Liver (tissue), 9 donors: ENCODE data around the gene LCA5L. TPM values are rescaled to one million over a fixed set of nuclear protein-coding genes. Genes with fewer than 3 reads are reported as not detected.

Source experiments
- DNase-seq: peaks from one replicate; pipeline ENCODE4 v3.0.0-alpha.2; 2017; ENCODE audit warnings: low spot score
- H3K27ac ChIP-seq, 2 donors: one replicate each; pipeline ENCODE4 v1.7.0; 2013; ENCODE audit warnings: inconsistent platforms in 2 of 2, low read length in 2 of 2, control low read depth in 1 of 2, low read depth in 1 of 2, mild to moderate bottlenecking in 1 of 2
- H3K27me3 ChIP-seq, 4 donors: one replicate each; pipeline versions ENCODE4 v1.6.1 to v1.7.0; 2013; ENCODE audit warnings: low read length in 3 of 4, inconsistent platforms in 1 of 4, mild to moderate bottlenecking in 1 of 4, moderate library complexity in 1 of 4; ENCODE audit not compliant: control insufficient read depth in 4 of 4, insufficient read depth in 4 of 4
- H3K36me3 ChIP-seq, 4 donors: one replicate each; pipeline versions ENCODE4 v1.6.1 to v1.7.0; 2013; ENCODE audit warnings: low read length in 3 of 4, mild to moderate bottlenecking in 3 of 4, low read depth in 1 of 4, moderate library complexity in 1 of 4; ENCODE audit not compliant: control insufficient read depth in 4 of 4, insufficient read depth in 3 of 4
- H3K4me1 ChIP-seq, 4 donors: one replicate each; pipeline versions ENCODE4 v1.6.1 to v1.7.0; 2013; ENCODE audit warnings: low read length in 3 of 4, mild to moderate bottlenecking in 3 of 4, moderate library complexity in 1 of 4; ENCODE audit not compliant: control insufficient read depth in 4 of 4, insufficient read depth in 4 of 4
- H3K4me3 ChIP-seq, 3 donors: one replicate each; pipeline versions ENCODE4 v1.6.1 to v1.7.0; 2013; ENCODE audit warnings: low read length in 3 of 3, control low read depth in 1 of 3, low read depth in 1 of 3, mild to moderate bottlenecking in 1 of 3
- H3K9ac ChIP-seq, 2 donors: one replicate each; pipeline ENCODE4 v1.7.0; 2013; ENCODE audit warnings: low read length in 2 of 2, mild to moderate bottlenecking in 2 of 2, moderate library complexity in 2 of 2, control low read depth in 1 of 2, low read depth in 1 of 2
- H3K9me3 ChIP-seq, 4 donors: one replicate each; pipeline versions ENCODE4 v1.6.1 to v1.7.0; 2013; ENCODE audit warnings: low read length in 3 of 4; ENCODE audit not compliant: control insufficient read depth in 4 of 4
- EGR1 ChIP-seq, 2 donors: IDR thresholded peaks; 2 replicates each; pipeline ENCODE4 v1.6.1; 2016 to 2018; ENCODE audit warnings: antibody characterized with exemption in 2 of 2, low read depth in 2 of 2
- FOXA1 ChIP-seq: IDR thresholded peaks from 2 replicates; pipeline ENCODE4 v1.6.1; 2016; ENCODE audit warnings: antibody characterized with exemption
- FOXA2 ChIP-seq: IDR thresholded peaks from 2 replicates; pipeline ENCODE4 v1.6.1; 2016; ENCODE audit warnings: antibody characterized with exemption
- HNF4A ChIP-seq, 2 donors: conservative IDR thresholded peaks; 2 replicates each; pipeline ENCODE4 v1.6.1; 2016; ENCODE audit warnings: antibody characterized with exemption in 2 of 2, mild to moderate bottlenecking in 2 of 2
- JUND ChIP-seq, 2 donors: IDR thresholded peaks; 2 replicates each; pipeline ENCODE4 v1.6.1; 2016; ENCODE audit warnings: antibody characterized with exemption in 2 of 2
- NR2F2 ChIP-seq: IDR thresholded peaks from 2 replicates; pipeline ENCODE4 v1.6.1; 2016; ENCODE audit warnings: antibody characterized with exemption
- RAD21 ChIP-seq, 2 donors: IDR thresholded peaks; 2 replicates each; pipeline ENCODE4 v1.6.1; 2016; ENCODE audit warnings: antibody characterized with exemption in 2 of 2, mild to moderate bottlenecking in 2 of 2
- SP1 ChIP-seq: IDR thresholded peaks from 2 replicates; pipeline ENCODE4 v1.6.1; 2018; ENCODE audit warnings: antibody characterized with exemption, mild to moderate bottlenecking
- TAF1 ChIP-seq: conservative IDR thresholded peaks from 2 replicates; pipeline ENCODE4 v1.6.1; 2016; ENCODE audit warnings: antibody characterized with exemption, mild to moderate bottlenecking
- YY1 ChIP-seq: IDR thresholded peaks from 2 replicates; pipeline ENCODE4 v1.6.1; 2016; ENCODE audit warnings: antibody characterized with exemption, mild to moderate bottlenecking
- WGBS: extraction: QIAGEN DNeasy Blood & Tissue Kit; methylation state at CpG from one replicate; pipeline ENCODE4 v1.1.7; 2013; 5-methylcytosine and 5-hydroxymethylcytosine counted together
- polyA plus RNA-seq, 2 donors: library from polyadenylated mRNA; stranded (reverse) in 1 of 2; unstranded in 1 of 2; fragments of 200-250 nt in 1 of 2; fragments of >200 nt in 1 of 2; fragmentation: Nextera tagmentation in 1 of 2; extraction: Ambion mirVana in 1 of 2; gene quantifications; one replicate each; pipeline versions ENCODE4 v1.2.1 to v1.2.3, GENCODE V29; 2013 to 2015
- total RNA-seq, 2 donors: library from RNA; depleted of rRNA; stranded (reverse); fragments of >200 nt; gene quantifications; one replicate each; pipeline ENCODE4 v1.2.3, GENCODE V29; 2014
- TF ChIP-seq, protein P1 (sequence below): IDR thresholded peaks from 2 replicates; pipeline ENCODE4 v1.6.1; 2016; ENCODE audit warnings: antibody characterized with exemption
- TF ChIP-seq, protein P2 (sequence below): IDR thresholded peaks from 2 replicates; pipeline ENCODE4 v1.6.1; 2016; ENCODE audit warnings: antibody characterized with exemption, mild to moderate bottlenecking
- TF ChIP-seq, protein P3 (sequence below): IDR thresholded peaks from 2 replicates; pipeline ENCODE4 v1.6.1; 2016; ENCODE audit warnings: antibody characterized with exemption
- donor health status: healthy.
- donor health status: healthy.
- donor health status: healthy.
- donor health status: healthy.
- donor health status: healthy.

LCA5L gene
- total and polyA plus RNA-seq, 4 donors, result 0.19 to 1.6 (median 0.99) TPM

DNA sequence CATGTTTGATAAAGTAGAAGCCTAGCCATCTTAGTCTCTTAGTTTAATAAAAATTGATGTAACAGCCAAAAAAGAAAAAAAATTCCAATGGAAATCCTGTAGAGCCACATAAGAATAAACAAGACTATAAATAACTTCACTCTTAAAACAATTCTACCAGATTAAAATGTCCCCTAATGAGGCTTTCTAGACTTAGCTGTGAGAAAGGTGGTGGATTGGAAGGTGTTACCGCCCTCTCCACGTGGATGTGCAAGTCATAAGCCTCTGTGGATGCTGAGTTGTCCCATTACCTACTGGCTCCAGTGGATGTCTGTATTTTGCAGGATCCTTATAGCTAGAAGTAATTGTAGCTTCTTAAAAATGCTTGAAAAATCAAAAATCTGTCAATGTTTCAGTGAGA lies 14.6 kb downstream of the LCA5L start:
- DNase-seq, result no peak
- Histone ChIP-seq H3K9ac (no peak overlapping the region), H3K9me3 (no peaks in the 10 kb centered on the region), H3K4me3 (no peak overlapping the region), H3K36me3 (peaks cover 0 to 1% (median 0%) of the 10 kb centered on the region in 4 donors), H3K27ac (no peak overlapping the region), H3K4me1 (no peaks in the 10 kb centered on the region), H3K27me3 (no peaks in the 10 kb centered on the region)
- TF ChIP-seq FOXA2 (no peak), EGR1 (IDR thresholded peaks at IDR 0.05; ENCODE audit: low read depth in 2 of 2) (no peak), RAD21 (IDR thresholded peaks at IDR 0.05) (no peak), JUND (IDR thresholded peaks at IDR 0.05) (no peak), TAF1 (no peak), NR2F2 (no peak), HNF4A (conservative IDR thresholded peaks at IDR 0.05) (no peak), FOXA1 (no peak), YY1 (no peak)
- TF ChIP-seq, protein P1, sequence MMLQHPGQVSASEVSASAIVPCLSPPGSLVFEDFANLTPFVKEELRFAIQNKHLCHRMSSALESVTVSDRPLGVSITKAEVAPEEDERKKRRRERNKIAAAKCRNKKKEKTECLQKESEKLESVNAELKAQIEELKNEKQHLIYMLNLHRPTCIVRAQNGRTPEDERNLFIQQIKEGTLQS, result no peak
- TF ChIP-seq, protein P2, sequence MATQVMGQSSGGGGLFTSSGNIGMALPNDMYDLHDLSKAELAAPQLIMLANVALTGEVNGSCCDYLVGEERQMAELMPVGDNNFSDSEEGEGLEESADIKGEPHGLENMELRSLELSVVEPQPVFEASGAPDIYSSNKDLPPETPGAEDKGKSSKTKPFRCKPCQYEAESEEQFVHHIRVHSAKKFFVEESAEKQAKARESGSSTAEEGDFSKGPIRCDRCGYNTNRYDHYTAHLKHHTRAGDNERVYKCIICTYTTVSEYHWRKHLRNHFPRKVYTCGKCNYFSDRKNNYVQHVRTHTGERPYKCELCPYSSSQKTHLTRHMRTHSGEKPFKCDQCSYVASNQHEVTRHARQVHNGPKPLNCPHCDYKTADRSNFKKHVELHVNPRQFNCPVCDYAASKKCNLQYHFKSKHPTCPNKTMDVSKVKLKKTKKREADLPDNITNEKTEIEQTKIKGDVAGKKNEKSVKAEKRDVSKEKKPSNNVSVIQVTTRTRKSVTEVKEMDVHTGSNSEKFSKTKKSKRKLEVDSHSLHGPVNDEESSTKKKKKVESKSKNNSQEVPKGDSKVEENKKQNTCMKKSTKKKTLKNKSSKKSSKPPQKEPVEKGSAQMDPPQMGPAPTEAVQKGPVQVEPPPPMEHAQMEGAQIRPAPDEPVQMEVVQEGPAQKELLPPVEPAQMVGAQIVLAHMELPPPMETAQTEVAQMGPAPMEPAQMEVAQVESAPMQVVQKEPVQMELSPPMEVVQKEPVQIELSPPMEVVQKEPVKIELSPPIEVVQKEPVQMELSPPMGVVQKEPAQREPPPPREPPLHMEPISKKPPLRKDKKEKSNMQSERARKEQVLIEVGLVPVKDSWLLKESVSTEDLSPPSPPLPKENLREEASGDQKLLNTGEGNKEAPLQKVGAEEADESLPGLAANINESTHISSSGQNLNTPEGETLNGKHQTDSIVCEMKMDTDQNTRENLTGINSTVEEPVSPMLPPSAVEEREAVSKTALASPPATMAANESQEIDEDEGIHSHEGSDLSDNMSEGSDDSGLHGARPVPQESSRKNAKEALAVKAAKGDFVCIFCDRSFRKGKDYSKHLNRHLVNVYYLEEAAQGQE, result no peak
- TF ChIP-seq, protein P3, sequence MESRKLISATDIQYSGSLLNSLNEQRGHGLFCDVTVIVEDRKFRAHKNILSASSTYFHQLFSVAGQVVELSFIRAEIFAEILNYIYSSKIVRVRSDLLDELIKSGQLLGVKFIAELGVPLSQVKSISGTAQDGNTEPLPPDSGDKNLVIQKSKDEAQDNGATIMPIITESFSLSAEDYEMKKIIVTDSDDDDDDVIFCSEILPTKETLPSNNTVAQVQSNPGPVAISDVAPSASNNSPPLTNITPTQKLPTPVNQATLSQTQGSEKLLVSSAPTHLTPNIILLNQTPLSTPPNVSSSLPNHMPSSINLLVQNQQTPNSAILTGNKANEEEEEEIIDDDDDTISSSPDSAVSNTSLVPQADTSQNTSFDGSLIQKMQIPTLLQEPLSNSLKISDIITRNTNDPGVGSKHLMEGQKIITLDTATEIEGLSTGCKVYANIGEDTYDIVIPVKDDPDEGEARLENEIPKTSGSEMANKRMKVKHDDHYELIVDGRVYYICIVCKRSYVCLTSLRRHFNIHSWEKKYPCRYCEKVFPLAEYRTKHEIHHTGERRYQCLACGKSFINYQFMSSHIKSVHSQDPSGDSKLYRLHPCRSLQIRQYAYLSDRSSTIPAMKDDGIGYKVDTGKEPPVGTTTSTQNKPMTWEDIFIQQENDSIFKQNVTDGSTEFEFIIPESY, result no peak
- WGBS, result 77% methylated on average over 2 of the region's 2 CpGs

DNA sequence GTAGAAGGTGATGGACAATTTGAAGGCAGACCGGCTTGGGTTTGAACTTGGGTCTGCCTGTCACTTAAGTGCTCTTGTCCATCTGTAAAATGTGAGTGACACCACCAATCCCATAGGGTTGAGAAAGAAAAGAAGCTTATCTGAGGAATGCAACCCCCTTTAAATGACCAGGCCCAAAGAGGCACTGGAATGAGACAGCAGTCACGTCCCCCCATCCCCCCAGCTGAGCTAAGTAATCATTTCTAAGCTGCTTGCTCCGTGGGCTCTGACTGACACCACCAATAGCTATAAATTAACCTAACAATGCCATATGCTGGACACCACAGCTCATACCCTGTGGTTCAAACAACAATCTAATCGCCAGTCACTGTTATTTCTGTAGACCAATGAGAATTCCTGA lies 15.1 kb downstream of the LCA5L start:
- DNase-seq, result no peak
- no peaks in the 10 kb centered on the region for H3K27me3 ChIP-seq
- H3K9me3 ChIP-seq, result no peaks in the 10 kb centered on the region
- H3K9ac ChIP-seq, result no peak overlapping the region
- H3K27ac ChIP-seq, result no peak overlapping the region
- H3K4me1 ChIP-seq, result no peaks in the 10 kb centered on the region
- 72% methylated on average over 4 of the region's 4 CpGs for WGBS
- peaks cover 0 to 1% (median 0%) of the 10 kb centered on the region in 4 donors for H3K36me3 ChIP-seq
- TF ChIP-seq RAD21 (IDR thresholded peaks at IDR 0.05) (no peak), FOXA1 (no peak), SP1 (no peak), JUND (IDR thresholded peaks at IDR 0.05) (no peak), FOXA2 (no peak), EGR1 (IDR thresholded peaks at IDR 0.05; ENCODE audit: low read depth in 2 of 2) (no peak), HNF4A (conservative IDR thresholded peaks at IDR 0.05) (no peak)
- TF ChIP-seq, protein P1, result no peak
- H3K4me3 ChIP-seq, result no peak overlapping the region

DNA sequence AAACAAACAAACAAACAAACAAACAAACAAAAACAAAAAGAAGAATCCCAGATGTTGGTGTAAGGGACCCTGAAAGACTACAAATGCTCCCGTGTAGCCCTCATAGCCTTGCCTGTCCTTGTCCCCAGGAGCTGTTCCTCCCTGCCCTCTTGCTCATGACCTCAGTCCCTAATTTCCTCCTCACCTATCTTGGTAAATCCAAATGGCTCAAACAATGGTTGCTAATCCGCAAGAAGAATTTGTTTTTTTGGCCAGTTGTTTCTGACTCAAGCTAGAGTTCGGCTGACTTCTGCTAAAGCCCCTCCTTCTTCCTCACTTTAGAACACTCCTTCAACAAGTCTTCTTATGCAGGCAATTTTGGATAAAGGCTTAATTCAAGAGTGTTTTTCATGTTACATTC lies 15.6 kb downstream of the LCA5L start:
- no peak for TF ChIP-seq FOXA2
- no peak for TF ChIP-seq HNF4A (conservative IDR thresholded peaks at IDR 0.05)
- TF ChIP-seq, protein P3, result no peak
- 88% methylated on average over 3 of the region's 3 CpGs for WGBS
- Histone ChIP-seq H3K27ac (no peak overlapping the region), H3K4me3 (no peak overlapping the region), H3K27me3 (no peaks in the 10 kb centered on the region), H3K9ac (no peak overlapping the region), H3K36me3 (peaks cover 0 to 1% (median 0%) of the 10 kb centered on the region in 4 donors), H3K9me3 (no peaks in the 10 kb centered on the region), H3K4me1 (no peaks in the 10 kb centered on the region)
- DNase-seq, result no peak
